Thyroid gland (tissue), 4 donors: Measurements from ENCODE around the gene TTN. TPM values are rescaled to one million over a fixed set of nuclear protein-coding genes. Genes with fewer than 3 reads are reported as not detected.

ENCODE experiments used
- DNase-seq, 2 donors: peaks; one replicate each; pipeline ENCODE4 v3.0.0-alpha.2; 2019
- H3K27ac ChIP-seq, 3 donors: fragments of 200-600 bp; sonication (generic); 1 replicate in 2 of 3; 2 replicates in 1 of 3; pipeline ENCODE4 v1.5.1; 2016 to 2019; ENCODE audit warnings: mild to moderate bottlenecking in 1 of 3, moderate library complexity in 1 of 3
- H3K27me3 ChIP-seq: fragments of 200-600 bp; sonication (generic); one replicate; pipeline ENCODE4 v1.5.1; 2019
- H3K36me3 ChIP-seq, 2 donors: fragments of 200-600 bp; sonication (generic); one replicate each; pipeline ENCODE4 v1.5.1; 2016 to 2019
- H3K4me1 ChIP-seq, 2 donors: fragments of 200-600 bp; sonication (generic); one replicate each; pipeline ENCODE4 v1.5.1; 2017 to 2019
- H3K4me3 ChIP-seq, 3 donors: fragments of 200-600 bp; sonication (generic); replicated peaks in 1 of 3; 1 replicate in 2 of 3; 2 replicates in 1 of 3; pipeline ENCODE4 v1.5.1; 2016; ENCODE audit warnings: mild to moderate bottlenecking in 1 of 3
- H3K9me3 ChIP-seq: fragments of 200-600 bp; sonication (generic); one replicate; pipeline ENCODE4 v1.5.1; 2017
- POLR2A ChIP-seq, 2 donors: fragments of 450-650 bp; IDR thresholded peaks; one replicate each; pipeline ENCODE4 v1.6.1; 2017; ENCODE audit warnings: antibody characterized with exemption in 2 of 2, mild to moderate bottlenecking in 2 of 2, moderate library complexity in 1 of 2
- WGBS, 2 donors: methylation state at CpG; one replicate each; pipeline ENCODE4 v1.1.5; 2017; 5-methylcytosine and 5-hydroxymethylcytosine counted together
- intact Hi-C: fragments of 100-400 bp; cut with DNase I; formaldehyde crosslinking; loops from one replicate; pipeline ENCODE4 v1.15.1; 2023
- total RNA-seq, 4 donors: library from RNA; depleted of rRNA; stranded (reverse); fragments of >200 nt; gene quantifications; one replicate each; pipeline ENCODE4 v1.2.3, GENCODE V29; 2016
- TF ChIP-seq, protein P1 (sequence below), 6 experiments: fragments of 200-600 bp in 3 of 6; fragments of 450-650 bp in 3 of 6; sonication (generic) in 3 of 6; IDR thresholded peaks; one replicate each; pipeline ENCODE4 v1.5.1; 2016 to 2019; ENCODE audit warnings: antibody characterized with exemption in 6 of 6, mild to moderate bottlenecking in 2 of 6, inconsistent platforms in 1 of 6, moderate library complexity in 1 of 6

TTN gene
- total RNA-seq: 10 to 100 TPM in 3 of 4 donors, 1 to 10 TPM in 1; 6.3 to 11.3 (median 10.3) TPM

DNA sequence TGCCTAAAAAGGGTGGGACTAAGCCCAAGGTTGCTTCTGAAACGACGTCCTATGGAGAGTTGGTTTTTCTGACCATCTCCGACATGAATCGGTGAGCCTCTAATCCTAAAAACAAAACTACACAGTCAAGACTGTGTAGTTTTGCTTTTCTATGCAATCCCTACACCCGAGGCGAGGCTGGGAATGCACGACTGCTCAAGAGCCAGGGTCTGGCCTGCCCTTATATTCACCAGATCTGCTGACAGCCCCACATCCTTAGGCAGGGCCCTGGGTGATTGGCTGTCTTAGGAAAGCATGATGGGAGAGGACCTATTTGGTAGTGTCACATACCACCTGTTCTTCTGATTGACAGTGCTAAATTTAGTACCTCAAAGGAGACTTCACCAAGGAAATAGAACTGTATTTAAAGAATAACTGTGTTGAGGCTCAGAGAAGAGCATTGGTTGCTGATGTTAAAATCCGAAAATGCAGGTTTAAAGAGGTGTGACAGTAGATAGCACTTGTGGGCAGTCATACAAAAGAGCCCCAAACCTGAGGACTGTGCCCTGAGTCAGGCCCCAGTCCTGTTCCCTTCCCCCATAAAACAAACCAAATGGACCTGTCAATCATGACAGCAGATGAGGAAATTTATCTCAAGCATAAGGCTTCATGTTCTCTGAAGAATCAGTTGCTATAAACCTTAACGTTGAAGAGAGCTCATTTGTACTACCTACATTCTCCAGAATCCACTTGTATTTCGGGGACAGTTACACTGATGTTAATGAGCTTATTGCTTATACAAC lies at the start of gene TTN:
TTN (minus strand) TSS at position 197 of the 782 bp plus-strand sequence. CDS start 2,781 bp downstream, outside the sequence.
- WGBS, 2 donors: 57 to 69% methylated on average over 10 of the region's 10 CpGs
- TF ChIP-seq, protein P1, sequence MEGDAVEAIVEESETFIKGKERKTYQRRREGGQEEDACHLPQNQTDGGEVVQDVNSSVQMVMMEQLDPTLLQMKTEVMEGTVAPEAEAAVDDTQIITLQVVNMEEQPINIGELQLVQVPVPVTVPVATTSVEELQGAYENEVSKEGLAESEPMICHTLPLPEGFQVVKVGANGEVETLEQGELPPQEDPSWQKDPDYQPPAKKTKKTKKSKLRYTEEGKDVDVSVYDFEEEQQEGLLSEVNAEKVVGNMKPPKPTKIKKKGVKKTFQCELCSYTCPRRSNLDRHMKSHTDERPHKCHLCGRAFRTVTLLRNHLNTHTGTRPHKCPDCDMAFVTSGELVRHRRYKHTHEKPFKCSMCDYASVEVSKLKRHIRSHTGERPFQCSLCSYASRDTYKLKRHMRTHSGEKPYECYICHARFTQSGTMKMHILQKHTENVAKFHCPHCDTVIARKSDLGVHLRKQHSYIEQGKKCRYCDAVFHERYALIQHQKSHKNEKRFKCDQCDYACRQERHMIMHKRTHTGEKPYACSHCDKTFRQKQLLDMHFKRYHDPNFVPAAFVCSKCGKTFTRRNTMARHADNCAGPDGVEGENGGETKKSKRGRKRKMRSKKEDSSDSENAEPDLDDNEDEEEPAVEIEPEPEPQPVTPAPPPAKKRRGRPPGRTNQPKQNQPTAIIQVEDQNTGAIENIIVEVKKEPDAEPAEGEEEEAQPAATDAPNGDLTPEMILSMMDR (IDR thresholded peaks at IDR 0.05): no peak
- no peak for TF ChIP-seq POLR2A (IDR thresholded peaks at IDR 0.05)
- Histone ChIP-seq H3K27me3 (no peaks in the 10 kb centered on the region), H3K36me3 (no peaks in the 10 kb centered on the region), H3K27ac (no peak within 1 kb of the TSS), H3K9me3 (no peaks in the 10 kb centered on the region), H3K4me1 (no peaks in the 10 kb centered on the region), H3K4me3 (no peak within 1 kb of the TSS)
- intact Hi-C loops: no loop called here
- DNase-seq: no peak

DNA sequence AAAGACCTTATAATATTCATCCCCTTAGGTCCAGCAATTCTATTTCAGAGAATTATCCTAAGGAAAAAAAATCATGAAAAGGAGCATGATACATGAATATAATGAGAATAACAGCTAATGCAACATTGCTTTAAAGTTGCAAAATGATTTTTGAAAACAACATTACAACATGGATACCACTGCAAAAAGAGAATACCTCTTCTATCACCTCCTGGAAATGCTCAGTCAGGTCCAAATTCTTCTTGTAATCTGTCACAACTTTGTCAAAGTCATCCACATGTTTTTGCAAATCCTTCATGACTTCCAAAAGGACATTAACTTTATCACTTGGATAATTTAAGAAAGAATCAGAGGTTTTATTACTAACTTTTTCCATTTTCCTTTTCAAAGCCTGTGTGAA lies 47.9 kb upstream of the TTN start:
- no peak for TF ChIP-seq POLR2A (IDR thresholded peaks at IDR 0.05)
- TF ChIP-seq, protein P1 (IDR thresholded peaks at IDR 0.05): no peak
- Histone ChIP-seq H3K9me3 (no peaks in the 10 kb centered on the region), H3K36me3 (no peaks in the 10 kb centered on the region), H3K27me3 (no peaks in the 10 kb centered on the region), H3K27ac (no peak overlapping the region), H3K4me3 (no peak overlapping the region), H3K4me1 (no peaks in the 10 kb centered on the region)
- DNase-seq: no peak
- intact Hi-C loops: no loop called here

DNA sequence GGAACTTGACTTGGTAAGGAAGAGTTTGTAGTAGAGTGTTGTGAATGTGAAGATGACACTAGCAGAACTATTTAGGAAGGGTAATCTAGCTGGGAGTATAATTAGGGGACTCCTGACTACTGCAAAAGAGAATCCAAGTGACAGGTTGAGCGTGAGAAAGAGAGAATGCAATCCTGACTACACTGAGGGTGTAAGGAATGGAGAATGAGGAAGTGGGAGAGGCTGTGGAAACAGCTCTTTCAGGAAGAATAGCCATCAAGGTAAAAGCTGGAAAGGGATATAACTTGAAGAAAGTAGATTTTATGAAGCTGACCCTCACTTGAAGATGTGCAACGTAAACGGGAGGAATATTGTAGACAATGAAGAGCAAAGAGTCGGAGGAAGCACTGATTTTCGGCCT lies 41.1 kb upstream of the TTN start:
- H3K4me3 ChIP-seq: no peak overlapping the region
- DNase-seq: no peak
- no peaks in the 10 kb centered on the region for H3K9me3 ChIP-seq
- 95 to 97% methylated on average over 5 of the region's 5 CpGs for WGBS, 2 donors
- H3K36me3 ChIP-seq: no peaks in the 10 kb centered on the region
- H3K4me1 ChIP-seq: no peaks in the 10 kb centered on the region
- intact Hi-C loops: no loop called here
- no peak overlapping the region for H3K27ac ChIP-seq
- H3K27me3 ChIP-seq: no peaks in the 10 kb centered on the region
- no peak for TF ChIP-seq POLR2A (IDR thresholded peaks at IDR 0.05)
- TF ChIP-seq, protein P1 (IDR thresholded peaks at IDR 0.05): no peak

DNA sequence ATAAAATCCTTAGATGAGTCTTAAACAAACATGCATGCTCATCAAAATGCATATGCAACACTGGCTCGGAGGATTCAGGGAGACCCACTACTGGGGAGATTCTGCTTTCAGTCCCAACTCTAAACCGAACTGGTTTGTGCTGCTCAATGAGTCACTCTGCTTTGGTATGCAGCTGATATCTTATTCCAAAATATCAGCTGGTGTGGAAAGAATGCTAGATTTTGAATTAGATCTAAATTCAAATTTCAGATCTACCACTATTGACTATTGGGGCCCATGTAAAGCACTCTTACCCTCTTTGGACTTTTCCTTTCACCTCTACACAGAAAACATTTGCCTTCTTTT lies 39.2 kb upstream of the TTN start:
- Histone ChIP-seq H3K4me1 (no peaks in the 10 kb centered on the region), H3K36me3 (no peaks in the 10 kb centered on the region), H3K4me3 (no peak overlapping the region), H3K9me3 (no peaks in the 10 kb centered on the region), H3K27me3 (no peaks in the 10 kb centered on the region), H3K27ac (no peak overlapping the region)
- WGBS, 2 donors: 84 to 88% methylated on average over 2 of the region's 2 CpGs
- DNase-seq: no peak
- intact Hi-C loops: no loop called here
- TF ChIP-seq, protein P1 (IDR thresholded peaks at IDR 0.05): no peak
- no peak for TF ChIP-seq POLR2A (IDR thresholded peaks at IDR 0.05)

DNA sequence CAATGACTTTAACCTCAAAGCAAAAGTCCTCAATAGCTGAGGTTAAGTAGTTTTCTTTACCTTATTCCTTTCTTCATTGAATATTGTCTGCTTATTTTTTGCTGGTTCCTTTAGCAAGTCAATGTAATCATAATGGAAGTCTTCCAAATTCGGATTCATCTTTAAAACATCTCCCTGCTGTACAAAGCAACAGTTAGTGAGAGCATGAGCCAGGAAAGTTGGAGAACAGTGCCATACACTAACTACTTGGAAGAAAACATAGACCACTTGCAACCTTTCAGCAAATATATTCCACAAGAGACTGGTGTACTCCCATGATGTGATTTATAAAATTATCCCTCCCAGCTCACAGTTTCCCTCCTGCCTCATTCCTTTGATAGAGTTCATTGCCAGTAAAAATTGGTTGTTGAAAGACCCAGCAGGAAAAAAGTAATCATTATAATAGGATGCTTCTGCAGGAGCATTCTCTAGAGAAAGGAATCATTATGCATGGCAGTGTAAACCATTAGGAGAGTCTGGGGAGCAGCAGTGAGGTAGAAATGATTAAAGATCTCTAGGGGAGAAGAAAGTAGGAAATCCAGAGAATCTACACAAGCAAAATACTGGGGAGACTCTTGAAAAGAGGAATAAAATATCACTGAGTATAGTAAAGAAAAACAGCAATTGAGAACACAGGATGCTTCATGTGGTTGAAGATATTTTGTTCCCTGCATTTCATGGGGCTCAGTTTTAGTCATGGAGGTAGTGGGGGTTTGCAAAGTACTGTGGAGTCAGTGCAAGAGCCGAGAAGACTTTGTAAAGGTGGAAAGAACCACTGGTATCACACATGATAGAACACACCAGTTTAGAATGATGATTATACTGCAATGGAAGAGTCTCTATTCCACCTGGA lies 38.6 kb upstream of the TTN start:
- no peak for DNase-seq
- Histone ChIP-seq H3K9me3 (no peaks in the 10 kb centered on the region), H3K36me3 (no peaks in the 10 kb centered on the region), H3K4me3 (no peak overlapping the region), H3K4me1 (no peaks in the 10 kb centered on the region), H3K27ac (no peak overlapping the region), H3K27me3 (no peaks in the 10 kb centered on the region)
- WGBS, 2 donors: 65 to 69% methylated on average over 2 of the region's 2 CpGs
- TF ChIP-seq POLR2A (IDR thresholded peaks at IDR 0.05): no peak
- TF ChIP-seq, protein P1 (IDR thresholded peaks at IDR 0.05): no peak
- intact Hi-C loops: no loop called here
